HG03571 (cell line): ENCODE measurements around the gene SDCBP2.
"Not testable (repeated sequence)": the region's sequence is repeated elsewhere in the genome, so short reads cannot be mapped to it uniquely, and the experiment has no call there.

Experiments used
- ATAC-seq: cut with Tn5 transposase; IDR thresholded peaks from one replicate; pipeline ENCODE4 v1.9.1; 2021; ENCODE audit not compliant: unreplicated experiment

Gene SDCBP2

DNA sequence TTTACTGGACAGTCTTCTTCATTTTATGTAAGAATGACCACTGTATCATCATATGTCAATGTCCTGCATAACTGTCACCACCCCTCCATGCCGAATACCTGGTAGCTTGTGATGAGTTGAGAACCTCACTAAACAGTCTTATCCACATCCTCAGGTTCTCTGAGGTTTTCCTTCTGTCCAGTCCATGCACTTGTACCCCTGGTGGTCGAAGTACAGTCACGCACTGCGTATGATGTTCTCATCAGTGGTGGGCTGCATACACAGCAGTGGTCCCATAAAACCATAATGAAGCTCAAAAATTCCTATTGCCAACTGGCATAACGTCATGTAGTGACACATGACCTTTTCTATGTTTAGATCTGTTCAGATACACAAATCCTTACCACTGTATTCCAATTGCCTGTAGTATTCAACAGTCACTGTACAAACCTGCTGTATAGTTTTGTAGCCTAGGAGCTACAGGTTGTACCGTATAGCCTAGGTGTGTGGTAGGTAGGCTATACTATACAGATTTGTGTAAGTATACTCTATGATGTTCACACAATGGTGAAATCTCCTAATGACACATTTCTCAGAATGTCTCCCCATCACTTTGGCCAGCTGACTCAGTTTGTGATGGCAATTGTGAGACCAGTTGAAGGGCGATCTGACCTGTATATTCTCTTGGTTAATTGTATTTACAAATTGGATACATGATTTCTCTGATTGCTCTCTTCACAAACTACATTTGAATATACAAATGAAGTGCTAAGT, 31.3 kb upstream of the SDCBP2 start:
- no peak for ATAC-seq

DNA sequence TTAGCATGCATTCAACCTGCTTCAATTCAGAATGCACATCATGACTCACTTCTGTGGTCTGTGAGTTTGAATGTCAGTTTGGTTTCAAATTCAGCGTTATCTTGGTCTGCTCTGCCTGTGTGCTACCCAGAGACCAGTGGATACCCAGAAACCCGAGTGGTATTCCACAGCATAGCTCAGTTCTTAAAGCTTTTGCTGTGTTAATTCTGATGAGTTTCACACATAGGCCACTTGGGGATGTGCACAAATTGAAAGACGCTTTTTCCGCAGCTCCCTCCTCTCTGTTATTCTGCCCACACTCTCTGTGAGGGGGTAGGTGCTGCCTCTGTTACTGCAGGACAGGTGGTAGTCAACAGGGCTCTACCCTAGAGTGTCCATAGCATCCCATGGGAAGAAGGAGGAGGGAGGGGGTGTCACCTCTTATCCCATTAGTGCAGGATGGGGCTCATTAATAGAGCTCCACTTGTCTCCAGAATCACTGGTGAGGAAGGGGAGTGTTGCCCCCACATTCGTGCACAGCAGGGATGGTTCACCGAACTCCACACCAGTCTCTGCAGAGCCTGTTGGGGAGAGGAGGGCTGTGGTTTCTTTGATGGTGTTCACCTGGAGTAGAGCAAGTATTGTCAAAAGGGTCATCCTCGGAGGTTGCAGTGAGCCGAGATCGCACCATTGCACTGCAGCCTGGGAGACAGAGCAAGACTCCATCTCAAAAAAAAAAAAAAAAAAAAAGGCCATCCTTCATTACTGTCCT, 29.2 kb upstream of the SDCBP2 start:
- ATAC-seq, result no peak

DNA sequence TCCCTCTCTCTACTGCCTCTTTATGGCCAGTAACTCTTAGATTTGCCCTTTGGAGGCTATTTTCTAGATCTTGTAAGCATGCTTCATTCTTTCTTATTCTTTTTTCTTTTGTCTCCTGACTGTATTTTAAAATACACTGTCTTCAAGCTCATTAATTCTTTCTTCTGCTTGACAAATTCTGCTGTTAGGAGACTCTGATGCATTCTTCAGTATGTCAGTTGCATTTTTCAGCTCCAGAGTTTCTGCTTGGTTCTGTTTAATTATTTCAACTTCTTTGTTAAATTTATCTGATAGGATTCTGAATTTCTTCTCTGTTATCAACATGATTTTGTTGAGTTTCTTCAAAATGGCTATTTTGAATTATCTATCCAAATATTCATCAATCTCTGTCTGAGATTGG, 25.0 kb upstream of the SDCBP2 start:
- no peak for ATAC-seq

DNA sequence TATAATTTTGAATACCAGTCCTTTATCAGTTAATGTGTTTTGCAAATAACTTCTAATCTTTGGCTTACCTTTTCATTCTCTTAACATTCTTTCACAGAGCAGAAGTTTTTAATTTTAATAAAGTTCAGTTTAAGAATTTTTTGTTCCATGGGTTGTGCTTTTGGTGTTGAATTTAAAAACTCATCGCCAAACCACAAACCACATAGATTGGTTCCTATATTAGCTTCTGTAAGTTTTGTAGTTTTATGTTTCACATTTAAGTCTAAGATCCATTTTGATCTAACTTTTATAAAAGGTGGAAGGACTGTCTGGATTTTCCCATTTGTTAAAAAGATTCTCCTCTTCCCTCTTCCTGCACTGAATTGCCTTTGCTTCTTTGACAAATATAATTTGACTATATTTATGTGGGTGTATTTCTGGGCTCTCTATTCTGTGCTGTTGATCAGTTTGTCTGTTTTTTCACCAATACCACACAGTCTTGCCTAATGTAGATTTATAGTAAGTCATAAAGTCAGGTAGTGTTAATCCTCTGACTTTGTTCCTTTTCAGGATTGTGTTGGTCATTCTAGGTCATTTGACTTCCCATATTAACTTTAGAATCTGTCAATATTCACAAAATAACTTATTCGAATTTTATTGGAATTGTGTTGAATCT, 17.5 kb upstream of the SDCBP2 start:
- ATAC-seq, result no peak

DNA sequence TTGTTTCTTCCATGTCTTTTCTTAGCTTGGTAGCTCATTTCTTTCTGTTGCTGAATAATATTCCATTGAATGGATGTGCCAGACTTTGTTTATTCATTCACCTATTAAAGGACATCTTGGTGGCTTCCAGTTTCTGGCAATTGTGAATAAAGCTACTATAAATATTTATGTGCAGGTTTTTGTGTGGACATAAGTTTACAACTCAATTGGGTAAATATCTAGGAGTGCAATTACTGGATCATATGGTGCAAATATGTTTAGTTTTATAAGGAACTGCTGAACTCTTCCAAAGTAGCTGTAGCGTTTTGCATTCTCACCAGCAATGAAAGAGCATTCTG, 16.8 kb upstream of the SDCBP2 start:
- no peak for ATAC-seq

DNA sequence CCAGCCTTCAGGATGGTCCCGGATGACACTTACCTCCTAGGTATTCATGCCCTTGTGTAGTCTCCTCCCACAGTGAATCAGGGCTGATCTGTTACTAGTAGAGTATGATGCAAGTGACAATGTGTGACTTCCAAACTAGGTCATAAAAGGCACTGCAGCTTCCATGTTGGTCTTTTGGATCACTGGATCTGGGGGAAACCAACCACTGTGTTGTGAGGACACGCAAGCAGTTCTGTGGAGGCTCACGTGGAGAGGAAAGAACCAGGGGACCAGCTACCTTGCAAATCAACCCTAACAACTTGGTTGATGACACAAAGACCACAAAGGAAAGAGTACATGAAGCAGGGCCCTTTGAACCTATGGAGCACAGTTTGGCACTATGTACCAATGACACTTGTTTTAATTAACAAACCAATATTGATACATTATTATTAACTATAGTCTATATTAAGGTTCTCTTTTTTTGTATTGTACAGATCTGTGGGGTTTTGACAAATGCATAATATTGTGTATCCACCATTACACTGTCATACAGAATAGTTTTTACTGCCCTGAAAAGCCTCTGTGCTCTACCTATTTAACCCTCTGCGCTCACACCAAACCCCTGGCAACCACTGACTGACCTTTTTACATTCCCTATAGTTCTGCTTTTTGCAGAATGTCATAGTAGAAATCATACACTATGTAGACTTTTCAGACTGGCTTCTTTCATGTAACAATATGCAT, 16.3 kb upstream of the SDCBP2 start:
- ATAC-seq, result no peak

DNA sequence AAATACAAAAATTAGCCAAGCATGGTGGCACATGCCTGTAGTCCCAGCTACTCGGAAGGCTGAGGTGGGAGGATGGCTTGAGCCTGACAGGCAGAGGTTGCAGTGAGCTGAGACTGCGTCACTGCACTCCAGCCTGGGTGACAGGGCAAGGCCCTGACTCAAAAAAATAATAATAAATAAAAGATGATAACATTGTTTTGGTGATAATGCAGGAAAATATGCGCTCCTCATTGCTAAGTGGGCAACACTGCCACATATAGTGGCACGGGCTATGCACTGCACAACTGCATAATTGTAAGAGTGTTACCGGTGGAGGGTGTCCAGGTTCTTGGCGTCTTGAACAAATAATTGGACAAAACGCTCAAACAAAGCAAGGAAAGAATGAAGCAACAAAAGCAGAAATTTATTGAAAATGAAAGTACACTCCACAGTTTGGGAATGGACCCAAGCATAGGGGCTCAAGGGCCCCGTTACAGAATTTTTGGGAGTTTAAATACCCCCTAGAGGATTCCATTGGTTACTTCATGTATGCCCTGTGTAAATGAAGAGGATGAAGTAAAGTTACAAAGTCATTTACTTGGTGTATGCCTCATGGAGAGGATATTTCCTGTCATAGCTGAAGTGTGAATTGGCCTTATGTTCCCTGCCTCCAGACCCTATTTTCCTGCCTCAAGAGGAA, 14.6 kb upstream of the SDCBP2 start:
- ATAC-seq, result not testable (repeated sequence)

DNA sequence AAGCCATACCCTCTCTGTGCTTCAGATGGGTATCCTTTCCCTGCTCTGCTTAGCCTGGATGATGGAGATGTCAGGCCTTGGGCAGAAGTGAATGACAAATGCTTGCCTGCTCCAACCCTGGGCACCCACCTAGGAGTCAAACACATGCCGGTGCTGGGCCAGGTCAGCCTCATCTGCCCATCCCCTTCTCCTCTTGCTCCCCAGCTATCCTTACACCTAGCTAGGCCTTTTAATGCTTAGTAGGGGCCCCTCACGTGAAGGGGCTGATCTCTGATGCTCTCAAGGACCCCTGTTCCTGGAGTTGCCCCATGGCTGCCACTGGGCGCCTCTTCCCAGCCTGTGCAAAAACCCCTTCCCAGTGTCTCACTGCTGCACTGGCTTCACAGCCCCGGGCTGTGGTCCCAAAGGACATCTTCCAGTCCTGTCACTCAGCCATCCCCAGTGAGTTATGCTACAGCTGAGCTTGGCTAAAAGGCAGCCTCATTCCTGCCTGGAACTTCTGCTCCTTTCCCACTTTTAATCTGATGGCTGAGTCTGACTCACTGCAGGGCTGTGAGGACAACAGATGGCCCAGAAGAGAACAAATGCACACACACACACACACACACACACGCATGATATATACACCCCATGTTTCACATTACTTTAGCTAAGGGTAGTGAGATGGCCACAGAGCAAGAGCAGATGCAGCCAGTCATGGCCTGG, 12.8 kb upstream of the SDCBP2 start:
- ATAC-seq, result no peak

DNA sequence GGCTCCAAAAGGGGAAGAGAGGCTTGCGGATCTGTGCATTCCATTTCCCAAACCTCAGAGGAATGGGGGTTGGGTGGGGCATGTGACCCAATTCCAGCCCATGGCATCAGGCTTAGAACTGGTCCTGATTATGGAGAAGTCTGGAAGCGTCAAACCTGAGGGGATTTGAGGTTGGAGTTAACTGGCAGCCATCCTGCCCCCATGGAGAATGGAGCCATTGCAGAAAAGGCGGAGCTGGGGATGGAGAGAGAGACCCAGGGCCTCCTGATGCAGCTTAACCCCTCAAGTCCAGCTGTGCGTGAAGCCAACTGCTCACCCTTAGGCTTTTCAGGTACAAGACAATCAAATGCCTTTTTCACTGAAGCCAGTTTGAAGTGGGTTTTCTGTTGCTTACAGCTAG, 9.9 kb upstream of the SDCBP2 start:
- no peak for ATAC-seq

DNA sequence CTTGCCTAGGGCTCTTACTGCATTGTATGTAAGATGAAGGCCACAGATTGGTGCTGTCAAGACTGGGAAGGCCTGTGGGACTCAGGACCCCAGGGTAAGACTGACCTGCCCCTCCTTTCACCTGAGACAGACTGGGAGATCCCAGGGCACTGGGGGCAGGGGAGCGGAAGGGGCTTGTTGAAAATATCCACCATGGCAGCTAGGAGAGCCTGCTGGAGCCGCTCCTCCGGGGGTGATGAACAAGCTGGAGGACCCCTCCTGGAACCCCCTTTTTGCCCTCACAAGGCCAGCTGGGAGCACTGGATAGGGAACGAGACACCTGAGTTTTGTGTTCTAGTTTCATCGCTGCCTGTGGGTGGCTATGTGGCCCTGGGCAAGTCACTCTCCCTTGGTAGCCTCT, 9.2 kb upstream of the SDCBP2 start:
- ATAC-seq, result no peak

DNA sequence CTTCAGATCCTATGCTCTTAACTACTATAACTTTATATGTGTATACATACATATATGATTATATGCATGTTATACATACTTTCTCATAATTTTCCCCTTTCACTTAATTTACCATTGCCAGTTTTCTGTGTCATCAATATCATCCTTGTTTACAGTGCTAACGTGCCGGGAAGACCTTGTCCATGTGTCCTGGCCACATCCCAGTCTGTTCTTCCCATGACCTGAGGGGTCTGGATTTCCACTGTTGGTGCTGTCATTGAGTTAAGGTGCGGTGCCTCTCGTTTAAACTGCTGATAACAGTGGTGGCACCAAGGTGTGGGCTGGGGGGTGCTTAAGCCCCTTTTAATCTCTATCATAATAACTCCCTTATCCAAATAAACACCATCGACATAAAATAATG, 8.5 kb upstream of the SDCBP2 start:
- ATAC-seq, result no peak

DNA sequence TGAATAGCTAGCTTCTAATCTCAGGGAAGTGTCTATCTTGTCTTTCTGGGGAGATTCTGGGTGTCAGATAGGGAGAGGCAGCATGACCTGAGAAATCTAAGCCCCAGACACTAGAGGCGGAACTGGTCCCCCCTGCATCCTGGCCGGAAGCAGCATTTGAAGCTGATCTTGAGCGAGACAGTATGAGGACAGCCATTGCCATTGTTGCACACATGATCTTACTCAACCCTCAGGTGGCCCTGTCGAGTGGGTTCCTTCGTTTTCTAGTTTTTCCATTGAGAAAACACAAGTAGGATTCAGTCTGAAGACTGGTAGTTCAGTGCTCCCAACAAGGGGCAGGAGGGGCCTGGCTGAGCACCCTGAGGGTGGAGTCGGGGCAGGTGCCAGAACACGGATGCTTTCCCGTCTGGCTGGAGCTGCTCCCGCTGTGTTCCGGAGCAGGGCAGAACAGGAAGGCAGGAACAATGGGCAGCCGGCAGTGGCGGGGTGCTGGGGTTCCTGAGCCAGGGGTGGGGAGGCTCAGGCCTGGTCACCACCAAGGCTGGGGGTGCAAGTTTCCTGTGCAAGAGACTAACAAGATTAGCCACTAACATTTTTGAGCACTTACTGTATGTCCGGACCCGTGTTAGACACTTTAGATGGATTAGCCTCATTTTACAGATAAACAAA, 7.9 kb upstream of the SDCBP2 start:
- ATAC-seq, result no peak

DNA sequence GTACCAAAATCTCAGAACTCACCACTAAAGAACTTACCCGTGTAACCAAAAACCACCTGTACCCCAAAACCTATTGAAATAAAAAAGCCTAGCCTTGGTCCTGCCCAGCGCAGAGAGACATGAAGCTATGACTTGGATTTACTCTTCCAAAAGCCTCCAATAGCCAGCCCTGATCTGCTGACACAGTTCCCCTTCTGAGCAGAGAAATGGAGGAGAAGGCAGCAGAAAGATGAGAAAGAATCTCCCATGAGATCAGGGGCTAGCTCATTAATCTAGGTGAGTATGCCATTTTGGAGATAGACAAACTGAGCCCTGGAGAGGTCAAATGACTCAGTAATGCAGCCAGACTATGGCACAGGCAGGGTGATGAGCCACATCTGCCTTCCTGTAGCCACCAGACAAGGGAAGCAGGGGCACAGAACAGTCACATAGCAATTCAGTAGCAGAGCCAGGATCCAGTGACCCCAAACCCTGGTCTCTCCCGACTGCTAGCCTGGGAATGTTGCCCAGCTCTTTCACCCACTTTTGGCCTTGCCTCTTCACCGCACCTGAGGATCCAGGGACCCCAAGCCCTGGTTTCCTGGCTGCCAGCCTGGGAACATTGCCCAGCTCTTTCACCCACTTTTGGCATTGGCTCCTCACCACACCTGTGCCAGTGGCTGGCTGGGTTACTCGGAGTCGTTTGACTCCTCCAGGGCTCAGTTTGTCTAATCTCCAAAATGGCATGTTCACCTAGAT, 7.2 kb upstream of the SDCBP2 start:
- ATAC-seq, result no peak

DNA sequence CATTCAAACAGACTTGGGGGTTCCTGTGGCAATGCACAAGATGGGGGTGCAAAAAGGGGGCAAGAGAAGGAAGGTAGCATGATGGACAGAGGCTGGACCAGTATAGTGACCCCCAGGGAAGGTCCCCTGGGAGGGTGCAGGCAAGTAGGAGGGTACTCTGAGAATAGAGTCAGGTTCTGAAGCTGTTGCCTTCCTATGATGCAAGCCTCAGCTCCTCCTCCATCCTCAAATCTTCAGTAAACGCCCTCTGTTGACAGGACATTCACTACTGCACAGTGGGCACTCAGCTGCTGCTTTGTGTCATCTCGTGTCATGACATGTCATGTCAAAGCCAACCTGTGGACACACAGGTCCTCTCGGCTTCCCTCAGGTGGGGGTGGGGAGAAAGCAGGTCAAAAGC, 5.8 kb upstream of the SDCBP2 start:
- no peak for ATAC-seq

DNA sequence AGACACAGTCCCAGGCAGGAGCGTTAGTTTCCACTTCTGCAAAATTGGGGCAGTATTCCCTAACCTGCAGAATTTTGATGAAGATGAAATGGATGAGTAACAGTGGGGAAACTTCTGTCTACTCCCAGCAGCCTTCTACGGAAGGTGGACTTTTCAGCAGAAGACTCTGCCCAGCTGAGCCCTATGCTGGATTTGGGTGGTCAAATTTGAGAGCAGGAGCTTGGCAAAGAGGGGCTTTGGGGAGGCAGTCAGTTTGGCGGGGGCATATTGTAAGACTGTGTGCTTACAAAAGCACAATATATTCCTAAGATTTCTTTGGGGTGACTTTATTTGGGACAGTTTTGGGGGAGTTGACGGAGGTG, 5.4 kb upstream of the SDCBP2 start:
- no peak for ATAC-seq

DNA sequence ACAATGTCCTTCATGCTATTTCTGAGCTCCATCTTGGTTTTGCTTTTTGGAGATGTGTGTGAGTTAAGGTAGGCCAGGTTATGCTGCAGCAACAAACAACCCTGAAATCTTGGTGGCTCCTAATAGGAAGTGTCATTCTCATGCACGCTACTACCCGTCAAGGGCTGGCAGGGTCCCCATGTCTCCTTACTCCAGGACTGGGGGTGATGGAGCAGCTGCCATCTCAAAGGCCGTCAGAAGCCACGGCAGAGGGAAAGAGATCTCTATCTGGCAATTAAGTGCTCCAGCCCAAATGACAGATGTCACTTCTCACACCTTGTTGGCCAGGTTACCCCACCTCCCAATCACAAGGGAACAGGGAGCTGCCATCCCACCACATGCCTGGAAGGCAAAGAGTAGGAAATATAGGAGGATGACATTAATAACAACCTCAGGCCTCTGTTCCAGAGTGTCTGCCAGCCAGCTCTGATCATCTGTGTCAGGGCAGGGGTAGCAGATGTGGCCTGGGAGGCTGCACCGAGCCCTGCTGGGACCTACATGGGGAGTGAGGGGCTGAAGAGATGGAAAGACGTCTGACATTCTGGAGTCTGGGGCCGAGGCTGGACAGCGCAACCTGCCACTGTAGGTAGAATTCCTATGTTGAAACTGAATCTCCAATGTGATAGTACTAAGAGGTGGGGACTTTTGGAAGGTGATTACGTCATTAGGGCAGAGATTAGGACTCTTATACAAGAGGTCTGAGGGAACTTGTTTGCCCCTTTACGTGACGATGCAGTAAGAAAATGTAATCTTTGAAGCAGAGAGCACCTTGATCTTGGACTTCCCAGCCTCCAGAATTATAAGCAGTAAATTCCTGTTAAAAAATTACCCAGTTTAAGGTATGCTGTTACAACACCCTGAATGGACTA, 4.8 kb upstream of the SDCBP2 start:
- no peak for ATAC-seq

DNA sequence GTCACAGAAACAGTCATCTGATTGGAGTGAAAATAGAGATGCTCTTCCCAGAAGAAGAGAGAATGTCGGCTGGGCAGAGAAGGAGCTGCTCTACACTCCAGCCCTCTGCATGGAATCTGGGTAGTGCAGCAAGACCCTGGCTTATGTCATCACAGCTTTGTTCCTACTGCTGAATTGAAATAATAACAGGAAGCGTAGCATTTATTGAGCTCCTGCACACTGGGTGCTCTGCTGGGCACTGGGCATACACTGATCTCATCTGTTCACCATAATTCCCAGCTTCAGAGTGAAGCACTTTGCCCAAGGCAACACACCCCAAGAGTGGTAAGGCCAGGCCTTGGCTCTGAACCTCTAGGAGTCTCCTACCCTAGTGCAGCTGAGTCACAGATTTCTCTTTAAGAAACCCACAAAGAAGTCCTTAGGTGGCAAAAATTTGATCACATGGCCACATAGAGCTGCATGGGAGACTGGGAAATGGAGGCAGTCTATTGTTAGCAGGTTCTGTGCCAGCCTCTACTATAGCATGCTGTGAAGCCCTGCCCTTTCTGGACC, 3.9 kb upstream of the SDCBP2 start:
- ATAC-seq, result no peak
